Measurements from ENCODE around the gene CARD8.
A peak's percentile ranks its signal among the peaks of the same experiment; 100 is the strongest.

Gene CARD8

DNA sequence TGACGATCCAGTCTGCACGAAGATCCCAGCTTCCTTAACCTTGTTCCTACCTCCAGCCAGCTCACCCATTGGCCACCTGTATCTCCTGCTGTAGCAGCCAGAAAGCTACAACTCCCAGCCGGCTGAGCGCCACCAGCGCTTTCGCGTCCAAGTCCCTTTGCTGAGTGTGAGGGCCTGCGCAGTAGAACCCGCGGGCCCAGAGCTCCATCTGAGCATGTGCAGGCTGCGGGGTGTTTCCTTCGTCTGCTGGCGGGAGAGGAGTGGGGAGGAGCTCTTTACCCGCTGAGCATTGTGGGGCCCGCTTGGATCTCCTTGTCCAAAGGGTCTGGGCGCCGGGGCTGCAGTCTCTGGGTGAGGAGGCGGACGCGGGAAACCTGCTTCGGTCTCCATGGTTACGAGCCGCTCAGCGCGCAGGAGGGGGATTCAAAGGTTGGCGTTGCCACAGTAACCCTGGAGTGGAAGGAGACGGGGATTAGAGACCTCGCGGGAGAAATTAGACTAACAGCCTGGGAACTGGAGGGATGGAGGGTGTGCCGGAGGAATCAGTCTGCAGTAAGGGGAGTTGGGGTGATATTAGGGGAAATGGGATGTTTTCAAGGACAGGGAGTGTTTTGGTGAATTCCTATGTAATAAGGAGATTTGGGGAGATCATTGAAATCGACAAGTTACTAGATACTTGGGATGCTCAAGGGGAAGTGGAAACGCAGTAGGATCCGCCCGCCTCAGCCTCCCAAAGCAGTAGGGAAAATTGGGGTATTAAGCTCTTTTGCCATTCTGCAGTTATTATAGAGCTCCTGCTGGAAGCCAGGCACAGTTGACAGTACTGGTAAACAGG, 51.7 kb downstream of the CARD8 start:
- DNase-seq = peak; percentile 97

DNA sequence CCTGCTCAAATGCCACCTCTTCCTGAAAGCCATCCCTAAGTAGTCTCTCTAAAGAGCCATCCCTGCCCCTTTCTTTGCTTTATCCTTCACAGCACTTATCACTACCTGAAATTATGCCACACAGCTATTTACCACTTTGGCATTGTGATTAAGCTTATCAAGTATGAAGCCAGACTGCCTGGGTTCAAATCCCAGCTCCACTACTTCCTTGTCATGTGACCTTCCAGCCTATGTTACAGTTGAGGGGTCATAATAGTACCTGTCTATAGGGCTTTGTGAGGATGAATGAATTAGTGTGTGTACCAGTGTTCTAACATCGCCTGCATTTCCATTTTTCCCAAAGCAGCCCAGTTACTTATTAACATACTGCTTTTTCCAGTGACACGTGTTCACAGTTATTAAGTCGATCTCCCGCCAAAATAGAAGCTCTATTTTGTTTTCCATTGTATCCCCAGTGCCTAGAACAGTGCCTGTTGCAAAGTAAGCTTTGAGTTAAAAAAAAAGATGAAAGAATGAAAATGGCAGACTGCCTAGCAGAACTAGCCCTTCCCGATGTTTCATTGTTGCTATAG, 52.4 kb downstream of the CARD8 start:
- peak; percentile 51 for DNase-seq

DNA sequence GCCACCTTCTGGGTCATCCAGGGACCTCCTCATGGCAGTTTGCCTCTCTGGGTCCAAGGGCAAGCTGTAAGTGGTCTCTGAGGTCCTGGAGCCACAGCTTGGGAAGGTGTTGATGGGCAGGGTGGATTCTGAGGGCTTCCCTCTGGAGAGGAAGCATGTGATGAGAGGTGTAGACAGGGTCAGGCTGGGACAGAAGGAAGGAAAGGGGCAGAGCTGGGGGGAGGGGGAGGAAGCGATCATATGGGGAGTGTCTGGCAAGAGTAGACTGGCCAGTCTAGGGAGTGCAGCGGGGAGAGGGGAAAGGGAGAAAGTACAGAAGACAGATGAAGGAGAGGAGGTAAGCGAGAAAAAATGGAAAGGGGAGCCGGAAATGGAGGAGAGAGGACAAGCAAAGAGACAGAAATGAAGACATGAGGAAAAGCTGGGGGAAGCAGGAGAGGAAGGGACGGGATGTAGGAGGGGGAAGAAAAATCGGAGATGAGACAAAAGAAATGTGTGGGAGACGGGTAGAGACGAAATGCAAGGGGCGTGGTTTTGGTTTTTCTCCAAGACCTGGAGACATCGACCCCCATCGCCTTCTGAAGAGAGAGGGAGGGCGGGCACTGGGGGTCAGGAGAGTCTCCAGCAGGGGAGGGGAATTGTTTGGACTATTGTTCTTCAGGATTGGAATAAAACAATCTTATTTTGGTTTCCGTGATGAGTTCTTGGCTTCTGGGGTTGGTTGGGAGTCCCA, 58.6 kb downstream of the CARD8 start:
- no peak for DNase-seq

DNA sequence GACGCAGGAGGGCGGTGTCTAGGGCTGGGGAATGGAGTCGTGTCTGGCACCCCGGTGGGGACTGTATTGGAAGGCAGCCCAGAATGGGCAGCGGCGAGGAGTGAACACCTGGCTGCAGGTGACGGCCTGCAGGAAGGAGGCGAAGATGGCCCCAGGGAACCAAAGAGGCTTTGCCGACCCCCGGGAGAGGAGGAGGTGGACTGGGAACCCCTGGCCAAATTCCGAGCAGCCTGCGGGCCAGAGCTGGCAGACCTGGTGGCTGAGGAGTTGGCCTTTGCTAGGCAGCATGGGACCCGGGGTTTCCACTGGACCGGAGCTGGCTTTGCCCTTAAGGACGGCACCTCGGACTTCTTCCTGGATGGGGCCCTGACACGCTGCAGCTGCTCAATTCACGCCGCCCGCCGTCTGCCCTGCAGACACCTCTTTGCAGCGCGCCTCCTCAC, 59.4 kb downstream of the CARD8 start:
- DNase-seq = no peak

DNA sequence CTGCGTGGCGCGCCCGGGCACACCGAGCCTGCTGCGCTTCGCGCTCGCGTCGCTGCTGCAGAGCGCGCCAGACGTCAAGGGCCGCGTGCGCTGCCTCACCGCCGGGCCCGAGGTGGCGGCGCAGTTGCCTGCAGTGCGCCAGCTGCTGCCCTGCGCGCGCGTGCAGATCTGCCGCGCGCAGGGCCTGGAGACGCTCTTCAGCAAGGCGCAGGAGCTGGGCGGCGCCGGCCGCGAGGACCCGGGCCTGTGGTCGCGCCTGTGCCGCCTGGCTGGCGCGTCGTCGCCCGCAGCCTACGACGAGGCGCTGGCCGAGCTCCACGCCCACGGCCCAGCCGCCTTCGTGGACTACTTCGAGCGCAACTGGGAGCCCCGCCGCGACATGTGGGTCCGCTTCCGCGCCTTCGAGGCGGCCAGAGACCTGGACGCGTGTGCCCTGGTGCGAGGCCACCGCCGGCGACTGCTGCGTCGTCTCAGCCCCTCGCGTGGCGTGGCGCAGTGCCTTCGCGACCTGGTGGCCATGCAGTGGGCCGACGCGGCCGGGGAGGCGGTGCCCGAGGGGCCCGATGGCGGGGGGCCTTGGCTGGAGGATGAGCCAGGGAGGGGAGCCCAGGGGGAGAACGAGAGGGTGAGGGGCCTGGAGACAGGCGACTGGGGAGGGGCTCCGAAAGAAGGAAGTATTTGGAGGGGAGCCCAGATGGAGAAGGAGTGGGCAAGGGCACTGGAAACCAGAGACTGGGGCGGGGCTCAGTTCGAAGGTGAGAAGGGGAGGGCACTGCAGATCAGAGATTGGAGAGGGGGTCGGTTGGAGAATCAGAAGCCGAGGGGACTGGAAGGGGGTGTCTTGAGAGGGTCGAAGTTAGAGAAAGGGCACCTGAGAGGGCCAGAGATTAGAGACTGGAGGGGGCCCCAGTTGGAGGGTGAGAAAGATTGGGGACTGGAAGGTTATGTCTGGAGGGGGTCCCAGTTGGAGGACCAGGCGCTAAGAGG, 60.6 kb downstream of the CARD8 start:
- DNase-seq = no peak

DNA sequence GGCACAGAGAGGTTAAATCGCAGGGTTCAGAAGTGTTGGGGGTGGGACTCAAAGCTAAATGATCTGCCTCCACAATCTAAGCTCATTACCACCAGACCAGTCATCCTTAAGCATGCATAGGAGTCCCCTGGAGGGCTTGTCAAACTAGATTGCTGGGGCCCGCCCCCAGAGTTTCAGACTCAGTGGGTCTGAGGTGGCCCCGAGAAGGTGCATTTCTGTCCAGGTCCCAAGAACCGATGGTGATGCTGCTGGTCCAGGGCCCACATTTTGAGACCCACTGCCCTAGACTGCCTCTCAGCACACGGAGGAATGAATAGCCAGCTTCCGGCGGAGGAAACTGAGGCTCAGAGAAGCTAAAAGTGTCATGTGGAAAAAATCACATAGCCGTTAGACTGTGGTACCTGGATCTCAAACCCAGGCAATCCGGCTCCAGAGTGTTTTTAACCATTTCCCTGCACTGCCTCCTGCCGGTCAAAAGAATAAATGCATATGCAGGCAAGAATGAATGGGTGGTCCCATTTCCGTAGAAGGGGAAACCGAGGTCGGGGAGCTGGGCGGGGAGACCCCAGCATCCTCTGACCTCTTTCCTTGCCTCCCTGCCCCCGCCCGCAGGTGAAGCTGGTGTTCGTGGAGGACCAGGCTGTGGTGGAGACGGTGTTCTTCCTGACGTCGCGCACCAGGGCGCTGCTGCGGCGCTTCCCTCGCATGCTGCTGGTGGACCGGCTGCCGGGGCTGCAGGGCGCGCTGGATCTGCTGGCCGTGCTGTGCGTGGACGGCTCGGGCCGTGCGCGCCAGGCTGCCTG, 61.5 kb downstream of the CARD8 start:
- peak; percentile 10 for DNase-seq

DNA sequence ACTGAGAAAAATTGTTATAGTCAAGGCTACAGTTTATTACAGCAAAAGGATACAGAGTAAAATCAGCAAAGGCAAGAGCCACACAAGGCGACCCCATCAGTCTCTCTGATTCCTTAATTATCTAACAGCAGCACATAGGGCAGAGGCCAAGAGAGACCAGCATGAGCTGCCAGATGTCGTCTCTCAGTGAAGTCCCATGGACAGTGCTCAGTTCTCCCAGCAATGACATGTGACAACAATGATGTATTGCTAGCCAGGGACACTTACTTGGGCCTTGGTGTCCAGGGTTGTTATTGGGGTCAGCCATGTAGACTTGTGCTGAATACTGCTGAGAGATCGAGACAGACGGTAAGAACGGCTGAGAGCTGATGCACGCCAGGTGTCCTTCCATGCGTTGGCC, 63.0 kb downstream of the CARD8 start:
- DNase-seq = no peak

DNA sequence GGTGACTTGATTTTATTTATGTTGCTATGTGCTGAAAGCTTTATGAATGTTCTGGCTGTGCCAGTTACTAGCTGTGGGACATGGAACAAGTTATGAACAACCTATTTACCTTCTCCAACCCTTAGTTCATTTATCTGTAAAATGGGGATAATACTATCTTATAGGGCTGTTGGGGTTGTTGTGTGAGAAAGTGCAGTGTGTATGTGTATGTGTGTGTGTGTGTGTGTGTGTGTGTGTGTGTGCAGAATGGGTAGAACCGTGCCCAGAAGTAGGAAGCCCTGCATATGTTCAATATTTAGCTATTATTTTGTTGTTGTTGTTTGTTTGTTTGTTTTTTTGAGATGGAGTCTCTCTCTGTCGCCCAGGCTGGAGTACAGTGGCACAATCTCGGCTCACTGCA, 64.8 kb downstream of the CARD8 start:
- DNase-seq = no peak

DNA sequence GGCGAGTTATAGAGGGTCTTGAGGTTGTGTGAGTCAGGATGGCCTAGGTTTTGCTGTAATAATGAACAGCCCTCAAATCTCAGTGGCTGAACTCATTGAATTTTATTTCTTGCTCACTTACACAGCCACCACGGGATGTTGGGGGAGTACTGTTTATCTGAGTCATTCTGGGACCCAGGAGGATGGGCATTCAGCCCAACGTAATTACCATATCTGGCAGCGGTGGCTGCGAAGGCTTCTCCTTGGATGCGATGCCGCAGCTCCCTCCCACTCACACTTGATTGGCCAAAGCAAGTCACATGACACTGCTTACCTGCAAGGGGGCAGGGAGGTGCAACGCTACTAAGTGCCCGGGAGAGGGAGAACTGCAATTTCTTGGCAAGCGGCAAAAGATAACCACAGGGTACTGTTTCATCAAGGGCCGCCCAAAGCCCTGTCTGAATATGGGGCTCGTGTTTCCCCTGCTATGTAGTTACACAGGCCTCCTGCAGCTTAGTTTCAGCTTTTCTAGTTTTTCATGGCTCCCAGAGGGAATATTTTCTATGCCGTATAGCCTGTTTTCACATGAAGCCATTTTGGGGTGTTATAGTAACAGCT, 65.3 kb downstream of the CARD8 start:
- no peak for DNase-seq

DNA sequence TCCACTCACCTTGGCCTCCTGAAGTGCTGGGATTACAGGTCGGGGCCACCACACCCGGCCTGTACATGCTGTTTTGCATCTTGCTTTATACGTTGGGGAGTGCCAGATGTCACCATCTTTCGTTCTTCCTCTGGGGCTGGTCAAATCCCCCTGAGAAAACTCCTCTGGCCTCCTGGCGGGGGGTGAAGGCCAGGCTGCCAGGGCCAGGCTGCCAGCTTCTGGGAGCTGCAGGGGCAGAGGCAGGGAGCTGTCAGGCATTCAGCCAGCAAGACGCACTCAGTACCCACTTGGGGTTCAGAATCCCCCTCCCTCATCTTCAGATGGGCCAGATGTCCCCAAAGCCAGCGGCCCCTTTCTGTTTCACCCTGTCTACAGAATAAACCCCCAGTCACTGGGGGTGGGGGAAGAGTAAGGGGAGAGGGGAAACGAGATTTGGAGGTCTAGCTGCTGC, 69.1 kb downstream of the CARD8 start:
- DNase-seq = no peak

DNA sequence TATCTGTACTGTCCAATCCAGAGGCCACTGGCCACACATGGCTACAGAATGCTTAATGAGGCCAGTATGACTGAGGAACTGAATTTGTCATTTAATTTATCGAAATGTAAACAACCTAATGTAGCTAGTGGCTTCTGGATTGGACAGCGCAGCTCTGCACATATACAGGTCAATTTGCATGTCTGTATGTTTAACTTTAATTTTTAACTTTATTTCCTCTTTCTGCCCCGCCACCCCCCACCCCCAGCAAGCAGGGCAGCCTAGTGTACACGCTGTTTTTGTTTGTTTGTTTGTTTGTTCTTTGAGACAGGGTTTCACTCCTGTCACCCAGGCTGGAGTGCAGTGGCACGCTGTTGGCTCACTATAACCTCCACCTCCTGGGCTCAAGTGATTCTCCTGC, 69.7 kb downstream of the CARD8 start:
- DNase-seq = no peak

DNA sequence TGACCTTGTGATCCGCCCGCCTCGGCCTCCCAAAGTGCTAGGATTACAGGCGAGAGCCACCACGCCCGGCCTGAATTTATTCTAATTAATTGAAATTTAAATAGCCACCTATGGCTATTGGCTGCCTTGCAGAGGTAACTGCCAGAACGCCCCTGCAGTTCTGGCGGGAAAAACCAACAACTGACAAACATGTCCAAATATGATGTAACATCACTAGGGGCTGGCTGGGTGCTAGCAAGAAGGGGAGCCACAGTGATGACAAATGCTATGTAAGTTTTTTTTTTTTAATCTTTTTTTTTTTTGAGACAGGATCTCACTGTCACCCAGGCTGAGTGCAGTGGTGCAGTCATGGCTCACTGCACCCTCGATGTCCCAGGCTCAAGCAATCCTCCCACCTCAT, 72.4 kb downstream of the CARD8 start:
- DNase-seq = no peak

DNA sequence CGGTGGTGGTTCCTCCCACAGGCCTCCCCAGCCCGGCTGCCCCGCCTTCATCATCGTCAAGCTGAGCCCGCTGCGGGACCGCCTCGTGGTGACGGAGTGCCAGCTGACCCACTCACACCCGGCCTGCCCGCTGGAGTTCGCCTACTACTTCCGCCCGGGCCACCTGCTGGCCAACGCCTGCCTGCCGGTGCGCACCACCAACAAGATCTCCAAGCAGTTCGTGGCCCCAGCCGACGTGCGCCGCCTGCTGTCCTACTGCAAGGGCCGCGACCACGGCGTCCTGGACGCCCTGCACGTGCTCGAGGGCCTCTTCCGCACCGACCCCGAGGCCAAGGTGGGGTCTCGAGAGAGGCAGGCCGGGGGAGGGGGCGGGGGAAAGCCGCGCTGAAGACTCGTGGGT, 73.3 kb downstream of the CARD8 start:
- no peak for DNase-seq

DNA sequence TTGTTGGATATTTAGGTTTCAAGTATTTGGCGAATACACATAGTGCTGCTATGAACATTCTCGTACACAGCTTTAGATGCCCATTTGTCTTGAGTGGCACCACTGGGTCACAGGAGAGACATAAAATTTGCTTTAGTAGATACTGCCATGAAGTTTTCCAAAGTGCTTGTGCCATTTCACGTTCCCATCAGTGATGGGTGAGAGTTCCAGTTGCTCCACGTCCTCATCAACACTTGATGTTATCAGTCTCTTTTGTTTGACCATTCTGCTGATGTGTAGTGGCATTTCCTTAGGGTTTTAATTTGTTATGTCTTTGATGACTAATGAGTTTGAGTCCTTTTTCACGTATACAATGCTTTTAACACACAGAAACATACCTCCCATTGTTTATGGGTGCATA, 74.2 kb downstream of the CARD8 start:
- no peak for DNase-seq

DNA sequence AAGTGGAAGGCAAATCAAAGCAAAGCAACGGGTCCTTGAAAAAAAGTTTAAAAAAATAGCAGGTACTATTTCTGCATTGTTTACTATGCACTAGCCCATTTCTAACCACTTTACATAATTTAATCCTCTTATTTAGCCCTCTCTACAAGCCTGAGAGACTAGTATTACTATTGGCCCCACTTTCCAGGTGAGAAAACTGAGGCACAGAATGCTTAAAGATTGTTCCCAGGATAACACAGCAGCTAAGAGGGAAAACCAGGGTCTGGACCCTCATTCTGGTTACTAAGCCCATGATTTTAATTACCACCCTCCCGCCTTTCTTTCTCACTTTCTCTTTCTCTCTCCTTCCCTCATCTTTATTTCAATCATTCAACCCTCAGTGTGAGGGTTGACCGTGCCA, 79.5 kb downstream of the CARD8 start:
- no peak for DNase-seq

DNA sequence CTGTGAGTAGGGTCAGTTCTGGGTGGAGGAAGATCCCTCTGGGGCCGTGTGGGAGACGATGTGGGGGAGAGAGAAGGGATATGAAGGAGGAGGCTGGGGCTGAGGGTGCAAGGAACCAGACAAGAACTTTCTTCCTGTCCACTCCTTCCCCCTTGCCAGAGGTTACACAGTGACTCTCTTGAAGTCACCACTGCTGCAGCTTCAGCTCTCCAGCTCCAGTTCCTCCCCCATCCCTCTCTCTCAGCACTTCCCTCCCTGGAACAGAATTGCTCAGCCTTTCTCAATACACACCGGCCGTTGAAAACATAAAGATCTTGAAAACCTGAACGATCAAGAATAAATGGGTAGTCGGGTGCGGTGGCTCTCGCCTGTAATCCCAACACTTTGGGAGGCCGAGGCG, 80.1 kb downstream of the CARD8 start:
- DNase-seq = no peak

DNA sequence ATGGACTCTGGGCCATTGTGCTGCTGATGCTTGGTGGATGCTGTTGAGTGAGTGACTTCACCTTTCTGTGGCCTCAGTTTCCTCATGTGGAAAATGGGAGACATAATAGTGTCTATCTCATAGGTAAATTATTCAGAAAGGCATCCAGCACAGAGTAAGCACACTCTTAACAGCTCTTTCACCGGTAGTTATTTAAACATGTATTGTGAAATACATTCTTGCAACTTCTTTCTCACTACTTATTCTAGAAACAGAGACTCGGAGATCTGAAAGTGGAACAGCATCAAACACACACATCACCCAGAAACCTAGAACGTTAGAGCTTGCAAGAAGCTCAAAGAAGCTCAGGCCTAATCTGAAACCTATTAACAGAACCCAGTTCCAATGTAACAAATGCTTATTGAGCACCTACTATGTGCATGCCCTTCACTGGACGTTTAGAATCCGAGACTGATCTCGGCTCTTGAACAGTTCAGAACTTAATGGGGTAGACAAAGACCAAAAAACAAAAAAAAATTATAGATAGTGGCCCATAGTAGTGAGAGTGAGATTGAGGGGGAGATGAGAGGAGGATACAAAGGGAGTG, 81.2 kb downstream of the CARD8 start:
- DNase-seq = no peak

DNA sequence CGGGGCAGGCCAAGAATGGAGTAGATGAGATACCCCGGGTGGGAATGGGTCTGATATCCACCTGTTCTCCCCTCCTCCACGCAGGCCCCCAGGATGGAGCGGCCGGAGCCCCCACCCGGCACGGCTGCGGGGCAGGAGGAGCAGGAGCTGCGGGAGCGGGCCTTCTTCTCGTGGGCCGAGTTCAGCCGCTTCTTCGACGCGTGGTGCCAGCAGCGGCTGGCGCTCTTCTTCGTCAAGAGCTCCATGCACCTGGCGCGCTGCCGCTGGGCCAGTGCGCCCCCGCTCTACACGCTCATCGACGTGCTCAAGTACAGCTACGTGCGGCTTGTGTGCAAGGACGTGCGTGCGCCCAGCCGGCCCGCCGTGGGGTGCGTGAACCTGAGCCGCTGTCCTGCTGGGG, 84.0 kb downstream of the CARD8 start:
- DNase-seq = no peak

DNA sequence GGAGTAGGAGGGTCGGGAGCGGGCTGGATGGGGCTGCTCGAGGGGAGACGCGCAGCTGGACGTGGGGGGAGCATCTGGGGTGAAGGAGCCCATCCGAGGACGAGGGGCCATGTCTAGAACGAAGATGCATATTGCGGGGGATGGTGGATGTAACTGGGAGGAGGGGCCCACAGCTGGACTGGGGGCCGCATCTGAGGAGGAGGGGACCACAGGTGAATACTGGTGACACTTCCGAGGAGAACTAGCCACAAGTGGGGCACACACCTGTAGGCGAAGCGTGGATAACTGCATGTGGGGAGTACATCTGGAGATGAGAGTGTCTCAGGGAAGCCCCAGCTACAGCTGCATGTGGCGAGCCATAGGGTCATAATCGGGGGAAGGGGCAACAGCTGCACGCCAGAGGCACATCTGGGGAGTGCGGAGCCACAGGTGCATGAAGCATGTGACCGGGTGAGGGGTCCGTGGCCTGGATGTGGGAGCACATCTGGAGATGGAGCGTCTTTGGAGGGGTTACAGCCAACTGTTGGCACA, 84.8 kb downstream of the CARD8 start:
- DNase-seq = no peak

DNA sequence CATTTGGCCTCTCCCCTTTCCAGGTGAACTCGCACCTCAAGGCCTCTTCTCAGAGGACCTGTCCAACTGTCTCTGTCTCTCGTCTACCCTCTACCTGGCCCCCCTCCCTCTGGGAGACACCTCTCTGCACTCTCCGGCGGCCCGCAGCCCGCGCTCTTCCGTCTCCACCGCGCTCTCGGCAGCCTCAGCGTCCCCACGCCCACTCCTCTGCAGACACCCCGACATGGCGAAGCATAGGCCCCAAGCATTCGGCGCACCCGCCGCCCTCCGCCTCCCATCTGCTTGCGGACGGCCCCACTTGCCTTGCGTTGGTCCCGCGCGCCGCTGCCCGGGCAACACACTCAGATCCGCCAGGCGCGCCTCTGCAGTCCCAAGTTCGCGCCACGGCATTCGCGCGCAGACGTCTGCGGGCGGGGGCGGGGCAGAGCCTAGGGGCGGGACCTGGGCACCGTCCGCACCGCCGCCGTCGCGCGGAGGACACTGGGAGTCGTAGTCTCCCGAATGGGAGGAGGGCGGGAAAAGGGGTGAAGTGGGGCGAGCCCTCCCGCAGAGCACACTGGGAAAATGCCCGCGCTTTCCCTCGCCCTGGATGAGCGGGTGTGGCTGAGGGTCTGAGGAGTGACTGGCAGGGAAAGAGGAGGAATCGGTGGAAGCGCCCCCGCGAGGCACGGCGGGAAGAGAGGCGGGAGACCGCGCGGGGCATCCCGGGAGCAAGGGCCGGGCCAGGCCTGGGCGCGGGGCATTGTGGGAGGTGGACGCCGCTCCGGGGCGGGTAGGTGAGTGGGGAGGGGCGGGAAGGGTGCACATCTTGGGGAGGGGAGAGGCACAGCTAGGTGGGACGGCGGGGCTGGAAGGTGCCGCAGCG, 85.5 kb downstream of the CARD8 start, which contains the start of the genes LIG1 and ZSWIM9:
Gene LIG1, minus strand, starts transcription at position 406 of the 865 bp plus-strand sequence. CDS start 4,778 bp downstream, outside the sequence.
Gene ZSWIM9, plus strand, starts transcription at position 742 of the 865 bp plus-strand sequence. CDS start 1,123 bp downstream, outside the sequence.
- DNase-seq = peak; percentile 93
